GM10266 (cell line): ENCODE results near the gene SDR39U1.

Source experiments
- DNase-seq: peaks from one replicate; pipeline ENCODE4 v3.0.0; 2012; ENCODE audit errors: extremely low spot score
- CTCF ChIP-seq: IDR thresholded peaks from 2 replicates; pipeline ENCODE4 v1.5.1; 2012; ENCODE audit warnings: mild to moderate bottlenecking, low read depth; ENCODE audit not compliant: control insufficient read depth, insufficient read depth; ENCODE audit errors: missing control alignments

Gene SDR39U1

GRCh38 chr14:24407608-24408325 is 34.8 kb downstream of the SDR39U1 start:
- no peak for DNase-seq
- no peak for TF ChIP-seq CTCF

- no peak for DNase-seq
These were observed 36.2 kb downstream of the SDR39U1 start for GRCh38 chr14:24406416-24406815.

GRCh38 chr14:24404814-24405213 is 37.8 kb downstream of the SDR39U1 start:
- DNase-seq: no peak
- TF ChIP-seq CTCF: no peak

More at GRCh38 chr14:24406416-24406815, 36.2 kb downstream of the SDR39U1 start:
- no peak for TF ChIP-seq CTCF

GRCh38 chr14:24403294-24403998 is 39.1 kb downstream of the SDR39U1 start:
- DNase-seq: no peak
- no peak for TF ChIP-seq CTCF

DNA sequence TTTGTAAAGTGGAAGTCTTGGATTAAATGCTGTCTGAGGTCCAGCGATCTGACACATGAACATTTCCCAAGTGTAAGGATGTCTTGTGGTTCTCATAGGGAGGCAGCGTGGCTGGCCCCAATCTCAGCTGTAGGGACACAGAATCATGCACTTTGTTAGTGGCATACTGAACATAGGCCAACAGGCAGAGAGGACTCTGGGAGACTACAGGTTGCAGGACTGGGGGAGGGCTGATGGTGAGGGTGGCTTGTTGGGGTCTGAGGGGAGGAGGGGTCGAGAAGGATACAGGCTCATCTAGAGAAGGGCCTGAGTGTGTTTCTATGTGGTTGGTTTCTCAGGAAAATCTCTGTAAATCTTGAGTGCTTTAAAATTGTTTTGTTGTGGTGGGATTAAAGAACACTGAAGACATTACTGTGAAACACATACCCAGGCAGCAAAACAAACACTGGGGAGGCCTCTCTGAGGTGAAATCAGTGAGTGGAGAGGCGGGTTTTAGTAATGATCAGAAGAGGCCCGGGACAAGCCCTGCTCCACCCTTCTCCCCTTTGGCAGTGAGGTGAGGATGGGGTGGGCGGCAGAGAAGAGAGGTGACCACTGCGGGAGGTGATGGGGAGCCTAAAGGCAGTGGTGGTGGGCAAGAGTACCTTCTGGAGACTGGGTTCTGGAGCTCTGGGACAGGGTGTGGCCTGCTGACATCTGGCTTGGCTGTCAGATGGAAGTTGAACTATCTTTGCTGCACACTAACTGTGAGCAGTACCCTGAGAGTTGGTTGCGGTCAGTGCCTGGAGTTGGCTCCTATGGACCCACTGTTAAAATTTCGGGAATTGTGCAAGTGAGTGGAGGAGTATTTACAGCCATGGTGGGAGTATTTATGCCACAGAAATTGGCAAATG is 40.5 kb downstream of the SDR39U1 start:
- no peak for DNase-seq
- no peak for TF ChIP-seq CTCF

GRCh38 chr14:24399999-24400718 is 42.4 kb downstream of the SDR39U1 start:
- TF ChIP-seq CTCF: no peak
- no peak for DNase-seq
